ENCODE measurements around the gene ABCA13. TPM values are rescaled to one million over a fixed set of nuclear protein-coding genes. Genes with fewer than 3 reads are reported as not detected.

The ABCA13 gene
- total RNA-seq, 4 donors from 2014 or later: 0.38 to 9.8 (median 4.9) TPM

DNA sequence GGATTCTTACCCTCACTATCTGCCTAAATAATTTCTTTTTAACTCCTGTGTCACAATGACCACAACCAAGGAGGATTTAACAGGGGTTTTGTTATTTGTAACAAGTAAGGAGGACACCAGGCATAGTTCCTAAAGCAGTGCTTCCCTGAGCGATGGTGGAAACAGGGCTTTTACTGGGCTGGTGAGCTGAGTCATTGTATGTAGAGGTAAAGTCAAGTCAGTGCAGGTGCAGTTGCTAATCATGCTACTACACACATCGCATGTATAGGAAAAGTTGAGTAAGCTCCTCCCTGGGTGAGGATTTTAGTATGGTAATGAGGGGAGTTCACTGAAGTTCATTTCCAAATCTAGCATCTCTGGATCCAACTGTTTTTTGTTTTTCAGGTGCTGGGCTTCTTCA, 22.9 kb upstream of the ABCA13 start:
- Histone ChIP-seq H3K36me3 (no peaks in the 10 kb centered on the region), H3K4me3 (no peak overlapping the region), H3K4me1 (peaks cover 0 to 31% (median 10%) of the 10 kb centered on the region in 3 donors), H3K9me3 (no peaks in the 10 kb centered on the region), H3K27ac (peak overlapping the region in 1 of 4 donors; percentile 41), H3K27me3 (peaks cover 0 to 12% (median 0%) of the 10 kb centered on the region in 4 donors)
- DNase-seq: no peak
- intact Hi-C loops (cut with DNase I): no loop called here
- TF ChIP-seq, protein P1, sequence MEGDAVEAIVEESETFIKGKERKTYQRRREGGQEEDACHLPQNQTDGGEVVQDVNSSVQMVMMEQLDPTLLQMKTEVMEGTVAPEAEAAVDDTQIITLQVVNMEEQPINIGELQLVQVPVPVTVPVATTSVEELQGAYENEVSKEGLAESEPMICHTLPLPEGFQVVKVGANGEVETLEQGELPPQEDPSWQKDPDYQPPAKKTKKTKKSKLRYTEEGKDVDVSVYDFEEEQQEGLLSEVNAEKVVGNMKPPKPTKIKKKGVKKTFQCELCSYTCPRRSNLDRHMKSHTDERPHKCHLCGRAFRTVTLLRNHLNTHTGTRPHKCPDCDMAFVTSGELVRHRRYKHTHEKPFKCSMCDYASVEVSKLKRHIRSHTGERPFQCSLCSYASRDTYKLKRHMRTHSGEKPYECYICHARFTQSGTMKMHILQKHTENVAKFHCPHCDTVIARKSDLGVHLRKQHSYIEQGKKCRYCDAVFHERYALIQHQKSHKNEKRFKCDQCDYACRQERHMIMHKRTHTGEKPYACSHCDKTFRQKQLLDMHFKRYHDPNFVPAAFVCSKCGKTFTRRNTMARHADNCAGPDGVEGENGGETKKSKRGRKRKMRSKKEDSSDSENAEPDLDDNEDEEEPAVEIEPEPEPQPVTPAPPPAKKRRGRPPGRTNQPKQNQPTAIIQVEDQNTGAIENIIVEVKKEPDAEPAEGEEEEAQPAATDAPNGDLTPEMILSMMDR (IDR thresholded peaks at IDR 0.05): no peak
- TF ChIP-seq POLR2A (IDR thresholded peaks at IDR 0.05): no peak
- 21 to 27% methylated on average over 2 of the region's 2 CpGs for WGBS, 2 donors

DNA sequence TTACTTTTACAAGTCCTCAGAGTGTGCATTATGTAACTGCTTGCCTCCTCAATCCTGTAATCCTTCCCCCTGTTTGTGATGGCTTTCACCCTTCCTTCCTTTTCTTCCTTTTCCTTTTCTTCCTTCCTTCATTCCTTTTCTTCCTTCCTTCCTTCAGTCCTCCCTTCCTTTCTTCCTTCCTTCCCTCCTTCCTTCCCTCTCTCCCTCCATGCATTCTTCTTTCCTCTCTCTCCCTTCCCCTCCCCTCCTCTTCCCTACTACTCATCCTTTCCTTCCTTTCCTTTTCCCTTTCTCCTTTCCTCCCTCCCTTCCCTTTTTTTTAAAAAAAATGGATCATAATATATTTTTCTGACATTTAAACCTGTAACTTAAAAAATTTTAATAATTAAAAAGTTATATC, 22.2 kb upstream of the ABCA13 start:
- Histone ChIP-seq H3K27me3 (peaks cover 0 to 12% (median 0%) of the 10 kb centered on the region in 4 donors), H3K4me3 (no peak overlapping the region), H3K36me3 (no peaks in the 10 kb centered on the region), H3K27ac (no peak overlapping the region), H3K9me3 (no peaks in the 10 kb centered on the region), H3K4me1 (peaks cover 0 to 30% (median 10%) of the 10 kb centered on the region in 3 donors)
- intact Hi-C loops (cut with DNase I): no loop called here
- TF ChIP-seq, protein P1 (IDR thresholded peaks at IDR 0.05): no peak
- TF ChIP-seq POLR2A (IDR thresholded peaks at IDR 0.05): no peak
- DNase-seq: no peak

DNA sequence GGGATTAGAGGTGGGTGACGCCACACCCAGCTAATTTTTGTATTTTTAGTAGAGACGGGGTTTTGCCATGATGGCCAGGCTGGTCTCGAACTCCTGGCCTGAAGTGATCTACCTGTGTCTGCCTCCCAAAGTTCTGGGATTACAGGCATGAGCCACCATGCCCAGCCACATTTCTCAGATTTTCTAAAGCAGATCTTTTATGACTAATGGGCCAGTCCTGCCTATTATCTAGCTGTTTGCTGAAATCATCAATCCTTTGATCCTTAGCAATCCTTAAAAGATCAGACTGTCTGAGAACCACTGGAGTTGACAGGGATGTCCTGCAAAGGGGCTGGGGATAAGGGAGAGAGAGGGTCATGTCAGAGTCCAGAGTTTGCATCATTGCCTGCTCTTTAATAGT, 21.2 kb upstream of the ABCA13 start:
- H3K36me3 ChIP-seq: no peaks in the 10 kb centered on the region
- WGBS, 2 donors: 59 to 89% methylated on average over 3 of the region's 3 CpGs
- intact Hi-C loops (cut with DNase I): no loop called here
- H3K9me3 ChIP-seq: no peaks in the 10 kb centered on the region
- H3K27ac ChIP-seq: no peak overlapping the region
- peaks cover 0 to 12% (median 0%) of the 10 kb centered on the region in 4 donors for H3K27me3 ChIP-seq
- no peak for DNase-seq
- no peak overlapping the region for H3K4me3 ChIP-seq
- TF ChIP-seq, protein P1 (IDR thresholded peaks at IDR 0.05): no peak
- TF ChIP-seq POLR2A (IDR thresholded peaks at IDR 0.05): no peak
- H3K4me1 ChIP-seq: peaks cover 0 to 28% (median 10%) of the 10 kb centered on the region in 3 donors

DNA sequence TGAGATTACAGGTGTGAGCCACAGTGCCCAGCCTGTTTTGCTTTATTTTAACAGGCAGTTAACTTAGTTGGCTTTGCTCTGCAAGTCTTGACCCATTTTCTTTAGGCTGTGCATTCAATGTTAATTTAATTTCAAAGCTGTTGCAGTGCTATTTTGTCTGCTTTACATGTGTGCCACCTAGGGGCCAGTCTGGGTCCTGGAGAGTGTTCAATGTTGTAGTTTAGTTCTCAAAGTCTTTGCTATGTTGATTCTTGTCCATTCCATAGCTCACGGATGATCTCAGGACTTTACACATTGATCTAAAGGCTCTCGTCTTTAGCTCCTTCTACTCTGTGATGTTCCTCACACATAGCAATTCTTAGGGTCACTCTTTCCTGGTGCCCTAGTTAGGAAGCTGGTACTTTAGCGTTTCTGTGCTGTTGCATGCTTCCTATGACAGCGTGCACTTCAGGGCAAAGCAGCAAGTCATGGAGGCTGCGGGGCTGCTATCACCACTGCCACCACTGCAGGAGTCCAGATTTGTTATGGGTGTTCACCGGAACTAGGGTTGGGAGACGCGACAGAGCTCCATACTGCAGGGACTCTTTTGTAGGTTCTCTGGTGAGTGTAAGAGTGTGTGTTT, 16.4 kb upstream of the ABCA13 start:
- H3K4me3 ChIP-seq: no peak overlapping the region
- no peak for DNase-seq
- H3K27ac ChIP-seq: no peak overlapping the region
- no peaks in the 10 kb centered on the region for H3K27me3 ChIP-seq
- no peaks in the 10 kb centered on the region for H3K9me3 ChIP-seq
- intact Hi-C loops (cut with DNase I): no loop called here
- no peak for TF ChIP-seq POLR2A (IDR thresholded peaks at IDR 0.05)
- TF ChIP-seq, protein P1 (IDR thresholded peaks at IDR 0.05): peak in 5 of 6 experiments; percentile 45 to 81 (median 54)
- no peaks in the 10 kb centered on the region for H3K36me3 ChIP-seq
- WGBS, 2 donors: 69 to 71% methylated on average over 6 to 7 of the region's 8 CpGs
- peaks cover 0 to 5% (median 0%) of the 10 kb centered on the region in 3 donors for H3K4me1 ChIP-seq

DNA sequence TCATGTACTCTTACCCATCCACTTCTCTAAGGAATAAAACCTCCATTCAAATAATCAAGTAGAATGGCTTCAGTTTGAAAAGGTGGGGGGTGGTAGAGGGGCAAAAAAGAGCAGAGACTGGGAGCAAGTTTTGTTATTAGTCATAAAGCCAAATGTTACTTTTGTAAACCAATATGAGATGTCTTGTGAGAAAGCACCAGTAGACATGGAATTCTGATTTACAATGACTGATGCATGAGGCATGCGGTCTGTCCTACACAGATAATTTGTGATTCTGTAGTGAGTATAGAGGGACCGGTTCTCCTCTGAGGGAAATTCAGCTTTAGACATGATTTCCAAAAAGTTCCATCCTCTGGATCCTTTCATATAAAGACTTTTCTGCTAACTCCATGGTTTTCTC, 12.9 kb upstream of the ABCA13 start:
- no peaks in the 10 kb centered on the region for H3K36me3 ChIP-seq
- intact Hi-C loops (cut with DNase I): no loop called here
- TF ChIP-seq, protein P1 (IDR thresholded peaks at IDR 0.05): no peak
- no peak for TF ChIP-seq POLR2A (IDR thresholded peaks at IDR 0.05)
- H3K27me3 ChIP-seq: no peaks in the 10 kb centered on the region
- 96% methylated on average over 2 of the region's 2 CpGs for WGBS, 2 donors
- no peak overlapping the region for H3K27ac ChIP-seq
- H3K4me3 ChIP-seq: no peak overlapping the region
- DNase-seq: no peak
- H3K4me1 ChIP-seq: peaks cover 0 to 5% (median 0%) of the 10 kb centered on the region in 3 donors
- peaks cover 0 to 3% (median 0%) of the 10 kb centered on the region in 3 donors for H3K9me3 ChIP-seq
